ENCODE data around the gene RNF121.

RNF121 gene

GRCh38 chr11:71991494-71991893 is 62.6 kb downstream of the RNF121 start:
- no peak for DNase-seq

GRCh38 chr11:71992136-71992730 is 63.4 kb downstream of the RNF121 start:
- no peak for DNase-seq

GRCh38 chr11:71994786-71995185 is 65.9 kb downstream of the RNF121 start:
- DNase-seq: no peak

GRCh38 chr11:71995726-71996291 is 67.0 kb downstream of the RNF121 start:
- DNase-seq: no peak

GRCh38 chr11:71996517-71996916 is 67.7 kb downstream of the RNF121 start:
- DNase-seq: no peak

GRCh38 chr11:71996946-71997345 is 68.1 kb downstream of the RNF121 start:
- DNase-seq: no peak

GRCh38 chr11:71997594-71997993 is 68.7 kb downstream of the RNF121 start:
- DNase-seq: no peak

GRCh38 chr11:71998061-71998460 is 69.2 kb downstream of the RNF121 start:
- no peak for DNase-seq

GRCh38 chr11:71998649-71999310 is 69.9 kb downstream of the RNF121 start, which contains the start of gene IL18BP:
TSS of gene IL18BP (plus strand) at chr11:71998909. CDS start at chr11:71999985, 1,076 bp downstream.
- DNase-seq: no peak

GRCh38 chr11:71999362-71999761 is 70.5 kb downstream of the RNF121 start:
- no peak for DNase-seq

GRCh38 chr11:71999798-72000197 is 71.0 kb downstream of the RNF121 start:
- DNase-seq: no peak

- DNase-seq: no peak
Measured at GRCh38 chr11:72000202-72000867, 71.5 kb downstream of the RNF121 start.

GRCh38 chr11:72001285-72001684 is 72.4 kb downstream of the RNF121 start:
- no peak for DNase-seq

- DNase-seq: no peak
Measured at GRCh38 chr11:72001834-72002591, 73.2 kb downstream of the RNF121 start.

GRCh38 chr11:72002841-72003775 is 74.3 kb downstream of the RNF121 start:
- no peak for DNase-seq

- DNase-seq: no peak
Measured at GRCh38 chr11:72003776-72004171, 74.9 kb downstream of the RNF121 start.

- DNase-seq: no peak
Measured at GRCh38 chr11:72004515-72005346, 75.9 kb downstream of the RNF121 start.

- DNase-seq: no peak
Measured at GRCh38 chr11:72005347-72006260, 76.8 kb downstream of the RNF121 start.

GRCh38 chr11:72006309-72007088 is 77.7 kb downstream of the RNF121 start:
- DNase-seq: no peak
